Natural killer cell (primary cell): ENCODE results near the gene PRKG1. TPM values are rescaled to one million over a fixed set of nuclear protein-coding genes. Genes with fewer than 3 reads are reported as not detected.

ENCODE experiments used
- ATAC-seq, 3 donors: fragments of 150-1000 bp in 2 of 3; fragments of 200-7000 bp in 1 of 3; cut with Tn5 transposase; 1 replicate in 1 of 3; 2 replicates in 2 of 3; pipeline ENCODE4 v1.10.0; 2021; ENCODE audit warnings: mild to moderate bottlenecking in 2 of 3, moderate library complexity in 2 of 3
- DNase-seq, 2 donors: peaks; one replicate each; pipeline versions ENCODE4 v3.0.0 to v3.0.0-alpha.2; 2013 to 2021; ENCODE audit warnings: mixed read lengths in 1 of 2
- H3K27ac ChIP-seq: one replicate; pipeline ENCODE4 v1.5.1; 2013; ENCODE audit warnings: mild to moderate bottlenecking, low read length
- H3K27me3 ChIP-seq: one replicate; pipeline ENCODE4 v1.6.1; 2013; ENCODE audit warnings: low read length; ENCODE audit not compliant: control insufficient read depth, insufficient read depth
- H3K36me3 ChIP-seq: one replicate; pipeline ENCODE4 v1.6.1; 2013; ENCODE audit warnings: low read length; ENCODE audit not compliant: control insufficient read depth, insufficient read depth
- H3K4me1 ChIP-seq: one replicate; pipeline ENCODE4 v1.6.1; 2013; ENCODE audit warnings: low read length; ENCODE audit not compliant: control insufficient read depth, insufficient read depth
- H3K4me3 ChIP-seq: one replicate; pipeline ENCODE4 v1.5.1; 2013; ENCODE audit warnings: low read length
- H3K9me3 ChIP-seq: one replicate; pipeline ENCODE4 v1.6.1; 2013; ENCODE audit warnings: low read length; ENCODE audit not compliant: control insufficient read depth, insufficient read depth
- H3K27ac Mint-ChIP-seq, 2 donors: one replicate each; pipeline ENCODE4 v1.8.0; 2022; ENCODE audit warnings: mild to moderate bottlenecking in 2 of 2, mixed read lengths in 2 of 2, moderate library complexity in 1 of 2
- H3K27me3 Mint-ChIP-seq, 2 donors: one replicate each; pipeline ENCODE4 v1.8.0; 2022; ENCODE audit warnings: low read depth in 2 of 2, mixed read lengths in 2 of 2
- H3K36me3 Mint-ChIP-seq: one replicate; pipeline ENCODE4 v1.8.0; 2022; ENCODE audit warnings: mixed read lengths
- H3K4me1 Mint-ChIP-seq, 2 donors: one replicate each; pipeline ENCODE4 v1.8.0; 2022; ENCODE audit warnings: mixed read lengths in 2 of 2
- H3K4me3 Mint-ChIP-seq: one replicate; pipeline ENCODE4 v1.8.0; 2022; ENCODE audit warnings: mild to moderate bottlenecking, moderate library complexity, mixed read lengths
- H3K9me3 Mint-ChIP-seq, 2 donors: one replicate each; pipeline ENCODE4 v1.8.0; 2022; ENCODE audit warnings: mixed read lengths in 2 of 2
- WGBS: methylation state at CpG from one replicate; pipeline ENCODE4 v1.1.7; 2013; ENCODE audit warnings: missing lambda C conversion rate; ENCODE audit not compliant: insufficient coverage; 5-methylcytosine and 5-hydroxymethylcytosine counted together
- intact Hi-C: fragments of 100-400 bp; cut with micrococcal nuclease; formaldehyde crosslinking; loops from one replicate; pipeline ENCODE4 v1.14.2; 2022
- total RNA-seq, 4 donors: library from RNA; stranded (reverse); fragments of 120-200 nt in 1 of 4; gene quantifications; one replicate each; pipeline versions ENCODE4 v1.2.3 to v1.2.4, GENCODE V29; 2013 to 2022
- TF ChIP-seq, protein P1 (sequence below): fragments of 200-600 bp; IDR thresholded peaks from one replicate; pipeline ENCODE4 v1.8.0; 2022; ENCODE audit warnings: antibody characterized with exemption

PRKG1 gene
- total RNA-seq, 3 donors from 2014 or later (not counting 1 experiment from before 2014, with no cell fraction given): 0.23 to 0.41 (median 0.35) TPM

DNA sequence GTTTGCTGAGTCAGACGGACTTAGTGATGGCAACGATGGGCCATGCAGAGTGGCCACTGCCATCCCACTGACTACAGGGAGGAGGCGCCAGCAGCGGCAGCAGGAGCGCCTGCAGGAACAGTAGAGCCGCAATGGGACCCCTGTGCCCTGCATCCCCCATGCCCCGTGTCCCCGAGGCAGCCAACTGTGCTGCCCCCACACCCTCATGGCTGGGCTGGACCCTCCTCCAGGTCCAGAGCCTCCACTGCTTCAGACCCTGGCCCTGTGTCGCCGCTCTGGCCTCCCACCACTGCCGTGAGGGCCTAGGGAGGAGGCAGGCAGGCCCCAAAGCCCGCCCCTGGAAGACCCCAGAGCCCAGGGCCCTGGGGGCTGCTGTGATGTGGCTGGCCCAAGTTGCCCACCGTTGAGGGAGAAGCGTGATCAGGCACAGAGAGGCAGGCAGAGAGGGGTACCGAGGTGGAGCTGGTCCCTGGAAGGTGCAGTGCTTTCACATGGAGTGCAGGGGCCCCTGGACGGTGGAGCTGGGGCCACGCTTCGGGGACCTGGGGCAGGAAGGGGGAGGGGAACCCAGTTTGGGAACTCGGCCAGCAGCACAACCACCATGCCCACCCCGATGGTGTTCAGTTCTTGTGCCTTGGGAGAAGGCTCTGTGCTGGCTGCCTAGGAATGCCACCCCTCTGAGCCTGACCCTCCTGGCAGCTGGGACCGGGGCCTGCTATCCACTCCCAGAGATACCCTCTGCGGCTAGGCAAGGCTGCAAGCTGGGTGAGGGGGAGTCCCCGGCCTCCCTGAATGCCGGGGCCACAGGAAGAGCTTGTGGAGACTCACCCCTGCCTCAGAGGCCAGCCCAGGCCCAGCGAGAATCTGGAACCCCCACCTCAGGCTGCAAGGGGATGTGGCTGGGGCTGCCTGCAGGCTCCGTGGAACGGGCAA, 1272.4 kb downstream of the PRKG1 start:
- WGBS: 93% methylated on average over 27 of the region's 27 CpGs
- TF ChIP-seq, protein P1, sequence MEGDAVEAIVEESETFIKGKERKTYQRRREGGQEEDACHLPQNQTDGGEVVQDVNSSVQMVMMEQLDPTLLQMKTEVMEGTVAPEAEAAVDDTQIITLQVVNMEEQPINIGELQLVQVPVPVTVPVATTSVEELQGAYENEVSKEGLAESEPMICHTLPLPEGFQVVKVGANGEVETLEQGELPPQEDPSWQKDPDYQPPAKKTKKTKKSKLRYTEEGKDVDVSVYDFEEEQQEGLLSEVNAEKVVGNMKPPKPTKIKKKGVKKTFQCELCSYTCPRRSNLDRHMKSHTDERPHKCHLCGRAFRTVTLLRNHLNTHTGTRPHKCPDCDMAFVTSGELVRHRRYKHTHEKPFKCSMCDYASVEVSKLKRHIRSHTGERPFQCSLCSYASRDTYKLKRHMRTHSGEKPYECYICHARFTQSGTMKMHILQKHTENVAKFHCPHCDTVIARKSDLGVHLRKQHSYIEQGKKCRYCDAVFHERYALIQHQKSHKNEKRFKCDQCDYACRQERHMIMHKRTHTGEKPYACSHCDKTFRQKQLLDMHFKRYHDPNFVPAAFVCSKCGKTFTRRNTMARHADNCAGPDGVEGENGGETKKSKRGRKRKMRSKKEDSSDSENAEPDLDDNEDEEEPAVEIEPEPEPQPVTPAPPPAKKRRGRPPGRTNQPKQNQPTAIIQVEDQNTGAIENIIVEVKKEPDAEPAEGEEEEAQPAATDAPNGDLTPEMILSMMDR: no peak
- no peaks in the 10 kb centered on the region for H3K27me3 Mint-ChIP-seq
- H3K4me3 ChIP-seq: no peak overlapping the region
- no peaks in the 10 kb centered on the region for H3K9me3 Mint-ChIP-seq
- no peak overlapping the region for H3K27ac Mint-ChIP-seq
- ATAC-seq: no peak
- H3K9me3 ChIP-seq: no peaks in the 10 kb centered on the region
- no peaks in the 10 kb centered on the region for H3K36me3 Mint-ChIP-seq
- H3K4me1 Mint-ChIP-seq: no peaks in the 10 kb centered on the region
- no peaks in the 10 kb centered on the region for H3K4me1 ChIP-seq
- no peaks in the 10 kb centered on the region for H3K27me3 ChIP-seq
- H3K4me3 Mint-ChIP-seq: no peak overlapping the region
- no peaks in the 10 kb centered on the region for H3K36me3 ChIP-seq
- intact Hi-C loops: no loop called here
- no peak overlapping the region for H3K27ac ChIP-seq
- DNase-seq: no peak

GRCh38 chr10:52347327-52347667, 1273.0 kb downstream of the PRKG1 start:
- Mint-ChIP-seq H3K27ac (no peak overlapping the region), H3K4me3 (no peak overlapping the region), H3K36me3 (no peaks in the 10 kb centered on the region), H3K9me3 (no peaks in the 10 kb centered on the region), H3K27me3 (no peaks in the 10 kb centered on the region), H3K4me1 (no peaks in the 10 kb centered on the region)
- 88% methylated on average over 5 of the region's 5 CpGs for WGBS
- no peak for ATAC-seq
- intact Hi-C loops: no loop called here
- TF ChIP-seq, protein P1: no peak
- no peak overlapping the region for H3K27ac ChIP-seq
- no peaks in the 10 kb centered on the region for H3K4me1 ChIP-seq
- no peaks in the 10 kb centered on the region for H3K36me3 ChIP-seq
- DNase-seq: no peak
- no peaks in the 10 kb centered on the region for H3K9me3 ChIP-seq
- H3K4me3 ChIP-seq: no peak overlapping the region
- no peaks in the 10 kb centered on the region for H3K27me3 ChIP-seq

Other genes starting within 250 kb of the PRKG1 start
- gene A1CF, start 188.9 kb upstream of the PRKG1 start, total RNA-seq: not detected